Mesodermal cell (in vitro differentiated cells): ENCODE measurements around the gene PDGFD. TPM values are rescaled to one million over a fixed set of nuclear protein-coding genes. Genes with fewer than 3 reads are reported as not detected.

Experiments
- H3K27ac ChIP-seq: 2 replicates; pipeline ENCODE4 v1.7.0; 2013; ENCODE audit warnings: mild to moderate bottlenecking, low read depth, low read length, moderate library complexity; ENCODE audit not compliant: severe bottlenecking
- H3K36me3 ChIP-seq: 2 replicates; pipeline ENCODE4 v1.7.1; 2013; ENCODE audit warnings: mild to moderate bottlenecking, low read length, moderate library complexity; ENCODE audit not compliant: control insufficient read depth, insufficient read depth
- H3K4me1 ChIP-seq: one replicate; pipeline ENCODE4 v1.7.1; 2013; ENCODE audit warnings: mild to moderate bottlenecking, low read length; ENCODE audit not compliant: insufficient read depth, control insufficient read depth, poor library complexity, severe bottlenecking
- H3K4me3 ChIP-seq: 2 replicates; pipeline ENCODE4 v1.7.0; 2013; ENCODE audit warnings: low read length, control low read depth, mild to moderate bottlenecking; ENCODE audit not compliant: insufficient read depth, poor library complexity, severe bottlenecking; ENCODE audit errors: extremely low read depth
- H3K9me3 ChIP-seq: 2 replicates; pipeline ENCODE4 v1.7.1; 2013; ENCODE audit warnings: mild to moderate bottlenecking, low read length, moderate library complexity; ENCODE audit not compliant: control insufficient read depth
- WGBS, 2 experiments: methylation state at CpG; one replicate each; pipeline ENCODE4 v1.1.5; 2013; ENCODE audit warnings: missing lambda C conversion rate in 2 of 2; ENCODE audit not compliant: insufficient coverage in 2 of 2; 5-methylcytosine and 5-hydroxymethylcytosine counted together
- polyA plus RNA-seq, 2 experiments: library from polyadenylated mRNA; stranded (reverse); fragments of 50-300 nt; gene quantifications; one replicate each; pipeline ENCODE4 v1.2.3, GENCODE V29; 2013

The PDGFD gene
- 7.1 TPM for polyA plus RNA-seq (2013, experiment 1 of 2)
- polyA plus RNA-seq (2013, experiment 2 of 2), result 8.1 TPM

- H3K36me3 ChIP-seq, result no peaks in the 10 kb centered on the region
- WGBS, 2 experiments, result 0 to 1% methylated on average over 28 to 32 of the region's 37 CpGs
- peak within 1 kb of the TSS; percentile 52 for H3K4me3 ChIP-seq
- no peaks in the 10 kb centered on the region for H3K9me3 ChIP-seq
- H3K27ac ChIP-seq, result peak within 1 kb of the TSS; percentile 19
- H3K4me1 ChIP-seq, result no peaks in the 10 kb centered on the region
Measured at GRCh38 chr11:104164028-104164520, at the start of gene PDGFD. TSS of gene PDGFD (minus strand) at chr11:104164147.

GRCh38 chr11:104206936-104207335, 43.0 kb upstream of the PDGFD start:
- no peak overlapping the region for H3K27ac ChIP-seq
- WGBS, 2 experiments, result 85 to 100% methylated on average over 1 to 2 of the region's 4 CpGs
- no peaks in the 10 kb centered on the region for H3K36me3 ChIP-seq
- no peak overlapping the region for H3K4me3 ChIP-seq
- no peaks in the 10 kb centered on the region for H3K4me1 ChIP-seq
- no peaks in the 10 kb centered on the region for H3K9me3 ChIP-seq

GRCh38 chr11:104205838-104206237, 41.9 kb upstream of the PDGFD start:
- no peaks in the 10 kb centered on the region for H3K9me3 ChIP-seq
- no peak overlapping the region for H3K4me3 ChIP-seq

DNA sequence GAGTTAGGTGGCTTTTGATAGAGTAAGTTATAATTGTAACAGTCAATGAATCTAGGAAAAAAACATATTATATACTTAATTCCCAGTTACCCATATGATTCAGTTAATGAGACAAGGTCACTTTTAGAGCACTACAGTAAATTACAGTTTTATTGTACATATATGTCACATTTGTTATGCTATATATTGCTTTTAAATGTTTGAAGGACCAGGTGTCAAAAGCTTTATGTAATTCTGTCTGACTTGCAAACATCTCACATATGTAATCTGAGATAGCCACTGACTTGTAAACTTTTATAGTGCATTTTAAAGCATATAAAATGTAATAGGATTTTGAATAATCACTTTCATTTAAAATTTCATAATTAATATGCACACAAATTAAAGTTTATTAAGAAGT, 36.7 kb upstream of the PDGFD start:
- H3K36me3 ChIP-seq, result no peaks in the 10 kb centered on the region
- no peaks in the 10 kb centered on the region for H3K9me3 ChIP-seq
- H3K4me3 ChIP-seq, result no peak overlapping the region
- H3K27ac ChIP-seq, result no peak overlapping the region
- no peaks in the 10 kb centered on the region for H3K4me1 ChIP-seq

More at GRCh38 chr11:104205838-104206237, 41.9 kb upstream of the PDGFD start:
- no peaks in the 10 kb centered on the region for H3K4me1 ChIP-seq
- no peak overlapping the region for H3K27ac ChIP-seq
- no peaks in the 10 kb centered on the region for H3K36me3 ChIP-seq

GRCh38 chr11:104199053-104199452, 35.1 kb upstream of the PDGFD start:
- Histone ChIP-seq H3K36me3 (no peaks in the 10 kb centered on the region), H3K4me1 (no peaks in the 10 kb centered on the region), H3K4me3 (no peak overlapping the region), H3K27ac (no peak overlapping the region), H3K9me3 (no peaks in the 10 kb centered on the region)
- WGBS, 2 experiments, result 80% methylated on average over 1 of the region's 1 CpG; no CpG with 5 or more reads in 1 of the 2 experiments

- WGBS, 2 experiments, result 100% methylated on average over 1 of the region's 2 CpGs
- no peak overlapping the region for H3K4me3 ChIP-seq
- no peak overlapping the region for H3K27ac ChIP-seq
- H3K36me3 ChIP-seq, result no peaks in the 10 kb centered on the region
- no peaks in the 10 kb centered on the region for H3K9me3 ChIP-seq
- no peaks in the 10 kb centered on the region for H3K4me1 ChIP-seq
Measured at GRCh38 chr11:104198576-104198975, 34.6 kb upstream of the PDGFD start.

DNA sequence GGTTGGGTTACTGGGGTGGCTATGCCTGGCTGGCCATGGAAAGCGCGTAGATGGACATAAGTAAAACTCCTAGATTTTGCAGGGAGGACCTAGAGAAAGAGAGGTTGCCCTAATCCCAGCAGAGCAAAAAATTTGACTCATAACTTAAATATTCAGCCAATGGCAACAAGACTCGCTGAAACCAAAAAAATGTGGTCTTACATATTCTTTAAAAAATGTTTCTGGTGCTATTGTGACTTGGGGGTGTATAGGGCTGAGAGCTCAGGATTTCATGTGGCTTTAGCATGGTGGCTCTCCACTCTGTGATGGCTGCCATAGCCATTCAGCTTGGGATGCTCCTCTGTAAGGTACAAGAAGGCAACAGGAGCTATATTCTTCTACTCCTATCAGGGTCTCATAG, 27.2 kb upstream of the PDGFD start:
- Histone ChIP-seq H3K4me3 (no peak overlapping the region), H3K9me3 (no peaks in the 10 kb centered on the region), H3K27ac (no peak overlapping the region), H3K36me3 (no peaks in the 10 kb centered on the region), H3K4me1 (no peaks in the 10 kb centered on the region)
- WGBS, 2 experiments, result 83 to 92% methylated on average over 2 of the region's 3 CpGs

DNA sequence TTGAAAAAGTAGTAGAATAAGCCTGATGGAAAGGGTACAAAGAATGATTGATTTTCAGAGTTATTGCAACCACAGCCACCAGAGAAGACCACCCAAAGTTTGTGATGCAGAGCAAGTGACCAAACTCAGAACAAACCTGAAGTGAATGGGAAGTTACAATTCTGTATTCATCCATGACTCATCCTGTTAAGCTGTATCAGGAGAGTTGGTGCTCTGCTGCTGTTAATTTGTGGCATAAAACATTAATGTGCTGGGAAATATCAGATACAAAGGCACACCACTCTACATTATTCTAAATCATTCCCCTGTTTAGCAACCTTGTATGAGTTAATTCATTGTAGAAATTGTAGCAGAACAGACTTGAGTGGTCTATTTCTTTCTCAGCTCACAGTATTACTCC, 19.6 kb upstream of the PDGFD start:
- H3K27ac ChIP-seq, result no peak overlapping the region
- no peaks in the 10 kb centered on the region for H3K9me3 ChIP-seq
- no peaks in the 10 kb centered on the region for H3K4me1 ChIP-seq
- H3K4me3 ChIP-seq, result no peak overlapping the region
- no peaks in the 10 kb centered on the region for H3K36me3 ChIP-seq

GRCh38 chr11:104175769-104176168, 11.8 kb upstream of the PDGFD start:
- no peaks in the 10 kb centered on the region for H3K36me3 ChIP-seq
- H3K4me1 ChIP-seq, result no peaks in the 10 kb centered on the region
- H3K27ac ChIP-seq, result no peak overlapping the region
- H3K9me3 ChIP-seq, result no peaks in the 10 kb centered on the region
- no peak overlapping the region for H3K4me3 ChIP-seq
- 100% methylated on average over 1 of the region's 1 CpG; no CpG with 5 or more reads in 1 of the 2 experiments for WGBS, 2 experiments

GRCh38 chr11:104169091-104169490, 5.1 kb upstream of the PDGFD start:
- no peaks in the 10 kb centered on the region for H3K36me3 ChIP-seq
- H3K9me3 ChIP-seq, result no peaks in the 10 kb centered on the region
- no peak overlapping the region for H3K27ac ChIP-seq
- no peak overlapping the region for H3K4me3 ChIP-seq
- no peaks in the 10 kb centered on the region for H3K4me1 ChIP-seq

DNA sequence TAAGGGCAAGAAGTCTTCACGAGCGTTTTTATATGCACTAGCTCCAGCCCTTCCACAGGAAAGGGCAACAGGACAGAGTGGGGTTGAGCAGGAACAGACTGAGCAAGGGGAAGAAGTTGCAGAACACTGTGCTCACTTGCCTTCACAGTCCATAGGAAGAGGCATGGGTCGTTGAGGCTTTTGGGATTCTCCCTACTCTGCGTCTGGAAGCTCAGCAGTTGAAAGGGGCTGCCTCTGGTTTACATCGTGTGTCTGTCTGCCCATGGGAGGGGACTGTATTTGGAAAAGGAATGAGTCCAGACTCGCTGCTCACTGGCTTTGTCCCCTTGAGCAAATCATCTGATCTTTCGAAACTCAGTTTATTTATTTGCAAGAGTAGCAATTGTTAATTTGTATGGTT, 1.1 kb upstream of the PDGFD start:
- Histone ChIP-seq H3K9me3 (no peaks in the 10 kb centered on the region), H3K27ac (no peak overlapping the region), H3K36me3 (no peaks in the 10 kb centered on the region), H3K4me3 (no peak overlapping the region), H3K4me1 (no peaks in the 10 kb centered on the region)
- WGBS, 2 experiments, result 82 to 89% methylated on average over 7 of the region's 7 CpGs
